Measurements from ENCODE around the gene CIAPIN1.
"Not testable (repeated sequence)": the region's sequence is repeated elsewhere in the genome, so short reads cannot be mapped to it uniquely, and the experiment has no call there.

CIAPIN1 gene

DNA sequence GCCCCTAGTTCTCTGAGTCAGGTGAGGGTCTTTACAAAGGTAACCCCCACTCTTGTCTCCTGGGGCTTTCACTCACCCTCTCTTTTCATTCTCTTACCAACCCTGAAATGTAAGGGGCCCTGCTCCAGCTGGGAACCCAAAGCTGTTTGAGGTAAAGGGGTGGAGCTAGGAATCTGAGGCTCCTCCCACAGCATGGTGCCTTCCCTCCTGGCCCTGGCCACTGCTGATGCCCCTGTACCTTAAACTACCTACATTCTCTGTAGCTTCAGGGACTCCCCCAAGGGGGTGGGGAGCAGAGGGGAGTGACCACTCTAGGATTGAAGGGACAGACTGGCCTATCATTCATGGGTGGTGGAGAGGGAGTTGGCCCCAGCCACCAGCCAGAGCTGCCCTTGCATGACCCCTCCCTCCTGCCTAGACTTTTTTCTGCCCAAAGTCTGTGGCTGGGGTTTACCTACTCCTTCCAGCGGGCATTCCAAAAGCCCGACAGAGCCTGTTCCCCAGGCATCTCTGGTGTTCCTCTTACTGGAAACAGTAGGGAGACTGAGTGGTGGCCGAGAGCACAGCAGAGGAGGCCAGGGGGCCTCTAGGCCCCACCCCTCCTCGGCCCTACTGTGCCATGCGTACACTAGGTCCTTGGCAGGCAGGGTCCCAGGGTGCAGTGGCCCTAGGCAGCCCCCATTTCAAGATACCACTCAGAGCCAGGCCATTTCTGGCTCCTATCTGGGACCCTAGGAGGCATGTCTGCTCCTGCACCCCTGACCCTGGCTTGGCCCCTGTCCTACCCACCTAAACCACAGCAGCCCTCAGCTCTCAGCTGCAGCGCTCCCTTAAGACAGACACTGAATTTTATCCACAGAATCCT, 29.6 kb upstream of the CIAPIN1 start:
- no peak for DNase-seq

DNA sequence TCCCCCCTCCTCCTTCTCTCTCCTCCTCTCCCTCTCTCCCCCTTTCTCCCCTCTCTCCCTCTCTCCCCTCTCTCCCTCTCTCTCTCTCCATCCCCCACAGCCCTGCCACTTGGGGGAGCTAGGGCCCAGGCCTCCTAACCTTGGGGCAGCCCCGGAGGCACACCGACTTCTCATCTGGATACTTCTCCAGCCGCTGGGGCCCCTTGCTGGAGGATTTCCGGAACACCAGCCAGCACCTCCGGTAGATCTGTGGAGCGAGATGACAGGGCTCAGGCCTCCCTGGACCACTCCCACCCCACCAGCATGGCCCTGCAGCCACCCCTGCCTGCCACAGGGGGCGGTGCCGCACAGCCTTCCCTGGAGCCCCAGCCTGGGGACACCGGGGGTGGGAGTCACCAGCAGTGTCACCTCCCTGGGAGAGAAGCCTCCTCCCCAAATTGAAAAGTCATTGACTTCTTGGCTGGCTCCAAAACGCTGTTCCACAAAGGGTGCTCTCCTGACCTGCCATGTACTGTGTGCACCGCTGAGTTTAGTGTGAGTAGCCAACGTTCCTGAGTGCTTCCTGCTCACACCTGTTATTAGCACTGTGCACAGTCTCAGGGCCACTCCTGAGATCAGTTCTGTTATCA, 28.6 kb upstream of the CIAPIN1 start:
- no peak for DNase-seq

DNA sequence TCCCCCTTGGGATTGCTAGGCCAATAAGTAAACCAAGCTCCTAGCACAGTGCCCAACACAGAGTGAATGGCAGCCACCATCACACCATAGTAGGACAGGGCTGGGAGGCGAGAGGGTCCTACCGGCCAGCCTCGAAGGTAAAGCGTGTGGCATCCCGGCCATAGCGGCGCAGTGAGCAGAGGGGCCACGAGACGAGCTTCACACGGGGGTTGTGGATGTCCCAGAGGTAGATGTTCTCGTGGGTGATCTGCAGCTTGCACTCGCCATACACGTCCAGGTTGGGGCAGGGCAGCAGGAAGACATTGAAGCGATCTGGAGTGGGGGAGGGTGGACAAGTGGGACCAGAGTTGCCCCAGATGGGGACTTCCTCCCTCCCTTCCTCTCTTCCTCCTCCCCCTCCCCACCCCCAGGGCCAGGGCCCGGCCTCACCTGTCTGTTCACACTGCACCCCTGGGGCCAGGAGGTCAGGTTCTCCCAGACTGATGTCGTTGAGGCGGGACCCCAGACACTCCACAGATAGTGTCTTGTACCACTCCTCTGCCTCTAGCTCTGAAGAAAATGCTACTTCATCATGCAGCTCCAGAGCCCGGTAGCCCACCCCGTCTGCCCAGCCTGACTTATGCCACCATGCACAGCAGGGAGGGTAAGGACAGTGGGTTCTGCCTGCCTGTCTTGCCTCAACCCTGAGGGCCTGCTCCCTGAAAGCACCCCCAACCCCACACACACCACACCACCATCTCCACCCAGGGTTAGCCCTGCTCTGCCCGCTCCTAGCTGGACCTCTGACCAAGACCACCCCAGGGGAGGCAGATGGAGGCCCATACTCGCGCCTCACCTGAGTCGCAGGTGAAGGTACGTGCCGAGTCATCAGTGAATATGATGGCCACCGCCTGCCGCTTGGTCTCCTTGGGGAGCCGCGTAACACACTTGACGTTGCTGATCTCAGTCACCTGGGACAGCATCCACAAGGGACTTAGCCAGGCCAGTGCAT, 27.8 kb upstream of the CIAPIN1 start:
- DNase-seq = no peak

DNA sequence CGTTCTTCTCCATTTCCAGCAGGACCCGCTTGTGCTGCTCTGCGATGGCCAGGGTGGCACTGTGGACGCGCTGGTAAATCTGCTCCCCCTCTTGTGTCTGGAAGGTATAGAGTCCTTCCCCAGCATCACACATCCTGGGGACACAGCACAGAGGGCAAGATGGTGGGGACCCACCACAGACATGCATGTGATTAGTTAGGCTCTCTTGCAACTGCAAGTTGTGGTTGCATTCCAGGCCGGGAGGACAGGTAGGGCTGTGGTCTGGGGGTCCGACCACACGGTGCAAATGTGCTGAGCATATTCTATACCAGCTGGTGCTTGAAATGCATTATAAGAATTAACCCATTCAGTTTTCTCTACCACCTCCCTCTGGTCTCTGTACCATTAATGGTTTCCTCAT, 26.7 kb upstream of the CIAPIN1 start:
- no peak for DNase-seq

DNA sequence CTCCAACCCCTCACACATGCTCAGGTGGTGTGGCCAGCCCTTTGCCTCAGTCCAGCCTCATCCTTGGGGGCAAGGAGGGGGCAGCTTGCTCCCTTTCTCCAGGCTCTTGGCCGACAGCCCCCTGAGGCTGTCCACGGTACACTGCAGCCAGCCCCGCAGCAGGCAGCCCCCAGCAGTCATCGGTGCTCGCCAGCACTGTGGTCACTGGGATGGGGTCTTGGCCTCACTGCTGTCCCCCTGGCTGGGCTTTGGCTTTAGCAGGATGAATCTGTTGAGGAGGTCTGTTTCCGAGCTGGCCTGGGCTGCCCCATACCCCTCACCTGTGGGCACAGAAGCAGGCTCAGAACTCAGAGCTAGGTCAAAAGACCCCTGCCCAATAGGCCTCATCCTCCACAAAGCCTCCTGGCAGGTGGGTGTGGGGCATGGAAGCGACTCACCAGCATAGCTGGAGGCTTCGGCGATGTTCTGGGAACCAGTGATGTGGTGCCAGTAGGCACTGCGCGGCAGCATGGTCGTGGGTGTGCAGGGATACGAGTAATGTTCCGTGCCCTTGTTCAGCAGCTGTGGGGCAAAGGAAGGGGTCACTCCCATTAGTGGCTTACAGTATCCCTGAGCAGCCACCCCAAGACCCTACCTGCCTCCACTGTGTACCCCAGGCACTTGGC, 26.1 kb upstream of the CIAPIN1 start:
- DNase-seq = no peak

DNA sequence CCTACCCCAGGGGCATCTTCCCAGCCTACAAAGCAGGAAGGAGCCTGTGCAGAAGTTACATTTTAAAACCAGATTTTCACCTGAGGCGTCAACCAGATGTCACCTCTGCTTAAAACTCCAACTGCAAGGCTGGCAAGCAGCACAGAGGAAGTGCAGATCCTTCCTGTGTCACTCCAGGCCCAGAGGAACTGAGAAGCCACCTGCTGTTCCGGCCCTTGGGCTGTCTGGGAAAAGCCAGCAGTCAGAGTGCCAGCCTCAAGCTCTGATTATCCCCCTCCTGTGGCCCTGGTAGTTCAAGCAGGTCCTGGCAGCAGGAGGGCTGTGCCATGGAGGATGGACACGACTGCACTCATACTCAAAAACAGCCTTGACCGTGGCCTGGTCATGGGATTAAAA, 25.5 kb upstream of the CIAPIN1 start:
- no peak for DNase-seq

DNA sequence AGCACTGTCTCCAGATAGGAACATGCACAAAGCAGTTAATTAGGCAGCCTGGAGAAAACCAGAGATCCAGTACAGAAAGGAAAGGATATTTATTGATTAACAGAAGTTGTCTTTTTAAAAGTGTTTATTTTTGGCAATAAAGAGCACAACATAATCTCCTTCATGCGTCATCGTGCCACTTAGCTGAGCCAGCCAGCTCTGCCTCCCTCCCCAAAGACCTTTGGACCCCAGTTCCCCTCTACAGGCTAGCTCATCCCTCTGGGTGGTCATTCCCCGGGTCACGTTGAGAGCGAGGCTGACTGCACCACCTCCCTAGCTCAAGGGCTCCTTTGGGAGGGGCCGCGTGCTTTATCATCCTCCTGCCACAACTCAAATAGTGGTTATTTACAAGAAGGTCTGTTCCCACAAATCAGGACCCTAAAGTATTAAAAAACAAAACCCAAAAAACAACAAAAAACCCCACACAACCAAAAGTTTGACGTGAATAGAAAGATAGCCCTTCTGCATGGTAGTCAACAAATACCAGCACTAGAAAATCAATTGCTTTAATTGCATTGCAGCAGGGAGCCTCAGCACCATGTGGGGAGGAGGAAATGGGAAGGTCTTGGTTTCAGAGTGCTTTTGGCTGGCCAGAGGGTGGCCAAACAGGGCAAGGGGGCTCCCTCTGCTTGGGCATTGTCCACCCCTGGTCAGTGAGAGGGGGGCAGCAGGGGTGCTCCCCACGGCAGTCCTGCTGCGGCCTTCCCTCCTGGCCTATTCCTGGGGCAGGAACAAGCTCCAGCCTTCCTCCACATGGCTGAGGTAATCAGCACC, 24.9 kb upstream of the CIAPIN1 start:
- no peak for DNase-seq

DNA sequence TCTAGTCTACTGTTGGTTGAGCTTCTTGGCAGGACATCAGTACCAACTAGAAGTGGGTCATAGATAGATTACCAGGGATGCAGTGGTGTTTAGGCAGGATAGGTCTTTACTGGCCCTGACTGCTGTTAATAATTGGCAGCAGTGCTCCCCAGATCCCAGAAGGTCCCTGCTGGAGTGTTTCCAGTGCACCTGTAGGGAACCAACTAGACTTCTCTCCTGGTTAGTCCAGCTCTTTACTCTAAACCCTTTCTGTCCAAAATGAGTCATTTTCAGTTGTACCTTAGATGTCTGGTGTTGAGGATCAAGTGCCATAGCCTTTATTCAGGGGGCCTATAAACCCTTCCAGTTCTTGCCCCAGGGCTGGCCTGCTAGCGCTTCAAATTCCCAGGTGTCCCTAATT, 24.0 kb upstream of the CIAPIN1 start:
- no peak for DNase-seq

DNA sequence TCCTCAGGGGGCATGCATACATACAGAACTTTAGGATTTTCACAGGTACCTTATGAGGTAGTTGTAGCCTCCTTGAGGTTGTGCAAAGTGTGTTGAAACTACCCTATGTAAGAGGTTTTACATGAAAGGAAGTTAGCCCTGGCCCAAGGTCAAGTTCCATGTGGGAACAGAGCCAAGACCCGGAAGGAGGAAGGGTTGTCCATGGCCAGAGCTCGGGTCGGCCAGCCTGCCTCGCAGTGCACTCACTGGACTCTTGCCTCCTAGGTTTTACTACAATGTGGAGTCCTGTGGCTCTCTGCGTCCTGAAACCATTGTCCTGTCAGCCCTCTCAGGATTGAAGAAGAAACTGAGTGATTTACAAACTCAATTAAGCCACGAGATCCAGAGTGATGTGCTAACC, 23.5 kb upstream of the CIAPIN1 start:
- DNase-seq = no peak

DNA sequence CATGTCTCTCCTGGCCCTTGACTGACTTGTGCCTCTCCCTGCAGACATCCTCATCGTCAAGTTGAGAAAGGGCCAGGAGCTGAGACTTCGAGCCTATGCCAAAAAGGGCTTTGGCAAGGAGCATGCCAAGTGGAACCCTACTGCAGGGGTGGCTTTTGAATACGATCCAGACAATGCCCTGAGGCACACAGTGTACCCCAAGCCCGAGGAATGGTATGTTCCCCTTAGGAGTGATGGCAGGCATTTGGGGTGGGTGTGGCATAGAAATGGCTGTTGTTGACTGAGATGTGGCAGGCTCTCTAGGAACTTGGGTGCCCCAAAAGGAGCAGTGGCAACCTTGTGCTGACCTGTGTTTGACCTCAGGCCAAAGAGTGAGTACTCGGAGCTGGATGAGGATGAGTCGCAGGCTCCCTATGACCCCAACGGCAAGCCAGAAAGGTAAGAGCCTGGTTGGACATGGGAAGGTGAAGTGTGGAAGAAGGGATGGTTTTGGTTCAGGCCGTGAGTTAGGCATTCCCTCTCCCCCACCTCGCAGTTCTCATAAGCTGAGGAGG, 22.8 kb upstream of the CIAPIN1 start:
- DNase-seq = no peak

DNA sequence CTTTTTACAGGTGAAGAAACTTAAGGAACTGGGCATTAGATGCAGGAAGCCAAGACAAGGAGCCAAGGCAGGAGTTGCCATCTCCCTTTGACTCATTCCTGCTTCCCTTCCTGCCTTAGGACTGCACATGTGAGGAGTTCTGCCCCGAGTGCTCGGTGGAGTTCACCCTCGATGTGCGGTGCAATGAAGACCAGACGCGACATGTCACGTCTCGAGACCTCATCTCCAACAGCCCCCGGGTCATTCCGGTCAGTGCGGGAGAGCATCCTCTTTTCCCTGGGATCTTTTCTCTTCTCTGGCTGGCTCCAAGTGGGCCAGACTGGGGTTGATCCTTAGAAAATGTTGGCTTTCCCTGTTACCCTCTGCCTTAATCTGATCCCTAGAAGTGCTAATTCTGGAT, 21.9 kb upstream of the CIAPIN1 start:
- DNase-seq = no peak

DNA sequence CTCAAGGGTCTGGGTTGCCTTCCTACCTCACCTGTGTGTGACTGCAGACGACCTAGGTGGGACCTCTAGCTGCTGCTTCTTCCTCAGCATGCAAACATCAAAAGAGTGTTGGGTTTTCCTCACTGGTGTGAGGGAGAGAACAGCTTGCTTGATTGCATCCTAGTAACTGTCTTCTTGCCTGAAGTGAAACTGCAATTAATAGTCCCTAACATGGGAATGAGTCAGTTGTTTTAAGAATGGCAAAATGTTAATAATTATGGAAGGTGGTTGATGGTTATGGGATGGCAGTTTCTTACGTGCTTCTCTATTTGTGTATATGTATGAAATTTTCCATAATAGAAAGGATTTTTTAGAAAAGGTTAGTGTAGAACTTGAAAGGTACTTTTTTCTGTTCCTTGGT, 21.2 kb upstream of the CIAPIN1 start:
- no peak for DNase-seq

DNA sequence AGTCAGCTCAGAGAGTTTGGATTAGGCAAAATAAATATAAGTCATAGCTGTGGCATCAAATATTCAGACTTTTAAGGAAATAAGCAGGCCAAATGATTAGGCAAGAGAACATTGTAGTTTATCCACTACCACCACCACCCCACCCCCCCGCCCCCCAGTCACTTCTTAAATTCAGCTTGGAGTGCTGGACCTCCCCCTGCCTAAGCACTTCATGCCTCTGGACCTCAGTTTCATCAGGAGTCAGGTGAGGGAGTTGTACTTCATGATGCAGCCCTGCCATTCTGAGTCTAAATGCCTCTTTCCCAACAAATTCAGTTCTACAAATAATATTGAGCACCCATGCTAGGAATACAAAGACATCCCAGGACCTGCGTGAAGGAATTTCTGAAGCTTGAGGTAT, 17.3 kb upstream of the CIAPIN1 start:
- no peak for DNase-seq

DNA sequence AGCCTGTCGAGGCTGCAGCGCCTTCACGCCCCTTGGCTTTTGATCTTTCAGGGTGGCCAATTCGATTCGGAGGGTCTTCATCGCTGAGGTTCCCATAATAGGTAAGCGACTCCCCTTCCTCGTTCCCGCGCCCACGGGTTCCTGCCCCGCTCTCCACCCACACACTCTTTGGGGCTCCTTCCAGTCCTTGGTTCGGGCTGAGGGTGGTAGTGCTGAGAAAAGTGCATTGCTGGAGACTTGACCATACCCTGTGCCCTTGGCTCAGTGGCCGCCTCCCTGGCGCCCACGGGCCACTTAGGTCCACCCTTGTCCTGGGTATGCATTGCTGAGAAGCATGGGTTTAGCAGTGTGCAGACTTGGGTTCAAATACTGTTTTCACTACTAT, 15.8 kb upstream of the CIAPIN1 start:
- no peak for DNase-seq

DNA sequence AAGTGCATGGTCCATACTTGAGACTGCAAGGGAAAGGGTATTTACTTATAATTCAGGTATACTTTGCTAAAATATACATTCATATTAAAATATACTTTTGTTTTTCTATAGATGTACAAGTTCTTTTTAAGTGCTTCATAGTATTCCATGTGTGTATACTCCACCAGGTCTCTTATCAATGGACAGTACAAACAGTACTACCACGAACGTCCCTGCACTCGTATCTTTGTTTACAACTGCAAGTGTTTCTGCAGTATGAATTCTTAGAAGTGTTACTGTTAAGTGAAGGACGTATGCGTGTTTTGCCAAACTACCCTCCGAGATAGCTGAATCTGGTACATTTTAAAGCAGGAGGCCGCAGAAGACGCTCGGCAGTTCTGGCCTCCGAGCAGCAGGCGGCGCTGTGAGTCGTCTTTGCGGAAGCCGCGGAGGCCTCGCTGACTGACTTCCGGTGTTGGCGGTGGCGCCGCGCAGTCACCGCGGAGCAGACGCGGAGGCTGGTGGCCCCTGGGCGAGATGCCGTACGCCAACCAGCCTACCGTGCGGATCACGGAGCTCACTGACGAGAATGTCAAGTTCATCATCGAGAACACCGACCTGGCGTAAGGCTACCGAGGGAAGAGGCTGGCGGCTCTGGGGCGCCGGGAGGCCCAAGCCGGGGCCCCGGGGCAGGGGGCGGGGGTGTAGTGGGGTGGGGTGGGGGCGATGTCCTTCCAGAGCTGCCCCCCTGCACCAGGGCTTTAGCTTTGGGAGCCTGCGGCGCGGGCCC, 15.2 kb upstream of the CIAPIN1 start, which contains the start of gene POLR2C:
POLR2C (plus strand) TSS at position 471 of the 769 bp plus-strand sequence; CDS start at position 517, 46 bp downstream.
- peak; percentile 78 for DNase-seq

DNA sequence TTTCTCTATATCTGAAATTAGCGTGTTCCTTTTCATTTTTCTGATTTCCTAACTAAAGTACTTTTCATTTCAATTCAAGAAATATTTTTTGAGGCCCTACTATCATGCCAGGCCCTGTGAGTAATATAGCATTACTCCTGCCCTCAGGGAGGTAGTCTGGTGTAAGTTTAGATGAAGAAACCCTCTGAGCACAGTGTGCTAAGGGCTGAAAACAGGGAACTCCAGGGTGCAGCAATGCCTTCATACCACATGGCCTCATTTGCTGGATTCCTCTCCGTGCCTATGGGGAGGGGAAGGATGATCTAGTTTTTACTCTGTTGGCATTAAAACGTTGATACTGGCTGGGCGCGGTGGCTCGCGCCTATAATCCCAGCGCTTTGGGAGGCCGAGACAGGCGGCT, 4.8 kb upstream of the CIAPIN1 start:
- no peak for DNase-seq

DNA sequence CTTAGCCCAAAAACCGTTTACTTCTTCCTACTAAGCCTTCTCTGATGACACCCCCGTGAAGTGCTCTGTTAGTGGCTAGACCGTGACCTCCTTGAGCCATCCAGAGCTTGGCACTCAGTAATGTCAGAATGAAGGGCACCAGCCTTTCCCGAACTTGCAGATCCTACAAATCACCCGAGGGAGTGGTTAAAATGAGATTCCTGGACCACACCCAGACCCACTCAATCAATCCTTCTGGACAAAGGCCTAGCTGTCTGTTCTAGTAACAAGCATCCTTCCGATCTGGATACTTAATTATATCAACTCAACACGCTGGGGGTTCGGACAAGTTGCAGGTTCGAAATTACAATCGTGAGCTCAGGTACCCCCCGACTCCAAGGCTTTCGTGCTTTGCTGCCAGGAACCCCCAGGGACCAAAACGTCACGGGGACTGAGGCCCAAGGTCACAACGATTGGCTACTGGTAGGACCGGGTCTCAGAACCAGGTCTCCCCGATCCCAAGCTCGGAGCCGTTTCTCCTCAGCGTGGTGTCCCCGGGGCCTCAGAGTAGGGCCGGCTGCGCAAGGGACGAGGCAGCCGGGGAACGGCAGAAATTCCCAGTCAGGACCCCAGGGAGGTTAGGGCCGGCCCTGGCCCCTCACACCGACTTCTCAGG, 527 bp downstream of the CIAPIN1 start:
- DNase-seq = peak; percentile 1

DNA sequence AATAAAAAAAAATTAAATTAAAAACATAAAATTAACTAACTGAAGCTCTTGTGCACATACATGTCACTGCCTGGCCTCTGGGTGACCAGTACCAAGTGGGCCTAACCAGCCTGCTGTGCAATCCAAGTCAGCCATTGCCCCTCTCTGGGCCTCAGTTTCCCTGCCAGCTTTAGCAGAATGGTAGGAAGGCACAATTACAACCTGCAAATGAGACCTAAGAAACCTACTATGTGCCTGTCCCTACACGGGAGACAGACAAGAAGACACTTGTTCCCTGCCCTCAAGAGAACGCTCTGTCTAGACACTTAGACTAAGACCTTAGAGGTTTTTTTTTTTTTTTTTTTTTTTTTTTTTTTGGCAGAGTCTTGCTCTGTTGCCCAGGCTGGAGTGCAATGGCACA, 1.7 kb downstream of the CIAPIN1 start:
- no peak for DNase-seq

DNA sequence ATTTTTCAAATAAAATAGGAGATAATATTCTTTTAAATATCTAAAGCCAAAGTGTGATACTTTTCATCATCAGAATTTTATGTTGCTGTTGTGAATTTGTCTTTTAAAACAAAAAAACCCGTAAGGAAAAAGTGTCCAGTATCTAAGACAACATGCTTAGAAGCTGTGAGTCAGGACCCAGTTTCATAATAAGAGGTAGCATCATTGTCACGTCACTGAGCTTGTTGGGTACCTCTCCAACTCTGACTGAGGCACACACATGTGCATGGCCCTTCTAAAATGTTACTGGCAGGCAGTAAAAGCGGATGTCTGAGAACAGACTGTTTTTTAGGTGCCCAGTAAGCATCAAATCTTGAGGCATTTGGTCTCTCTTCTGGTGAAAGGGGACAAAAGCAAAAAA, 2.5 kb downstream of the CIAPIN1 start:
- DNase-seq = no peak

DNA sequence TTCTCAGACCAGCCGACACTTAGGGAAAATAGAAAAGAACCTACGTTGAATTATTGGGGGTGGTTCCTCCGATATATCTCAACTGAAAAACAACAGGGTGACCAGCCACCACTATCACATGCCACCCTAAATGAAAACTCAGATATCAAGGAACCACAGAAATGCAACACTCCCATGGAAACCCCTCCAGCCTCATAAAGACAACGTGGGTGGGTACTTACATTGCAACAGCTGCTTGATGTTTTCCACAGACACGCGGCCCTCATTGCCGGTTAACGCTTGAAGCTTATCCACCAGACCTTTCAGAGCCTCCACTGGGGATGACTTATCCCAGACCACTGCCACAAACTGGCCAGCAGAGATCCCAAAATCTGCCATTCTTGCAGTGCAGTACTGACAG, 6.6 kb downstream of the CIAPIN1 start:
- DNase-seq = not testable (repeated sequence)
